AG09309 (cell line): Measurements from ENCODE around the gene ZNF212.

ENCODE experiments used
- DNase-seq: peaks from one replicate; pipeline ENCODE4 v3.0.0-alpha.2; 2010; ENCODE audit warnings: low read depth
- H3K4me3 ChIP-seq: 2 replicates; pipeline ENCODE4 v1.5.1; 2011; ENCODE audit warnings: mild to moderate bottlenecking, low read depth, low read length, moderate library complexity; ENCODE audit not compliant: control insufficient read depth
- TF ChIP-seq, protein P1 (sequence below): IDR thresholded peaks from 2 replicates; pipeline ENCODE4 v1.5.1; 2011; ENCODE audit warnings: mild to moderate bottlenecking, low read depth, low read length, inconsistent platforms; ENCODE audit not compliant: insufficient read depth, control insufficient read depth; ENCODE audit errors: missing control alignments

Gene ZNF212

GRCh38 chr7:149197675-149198074 is 41.8 kb upstream of the ZNF212 start:
- no peak overlapping the region for H3K4me3 ChIP-seq
- TF ChIP-seq, protein P1, sequence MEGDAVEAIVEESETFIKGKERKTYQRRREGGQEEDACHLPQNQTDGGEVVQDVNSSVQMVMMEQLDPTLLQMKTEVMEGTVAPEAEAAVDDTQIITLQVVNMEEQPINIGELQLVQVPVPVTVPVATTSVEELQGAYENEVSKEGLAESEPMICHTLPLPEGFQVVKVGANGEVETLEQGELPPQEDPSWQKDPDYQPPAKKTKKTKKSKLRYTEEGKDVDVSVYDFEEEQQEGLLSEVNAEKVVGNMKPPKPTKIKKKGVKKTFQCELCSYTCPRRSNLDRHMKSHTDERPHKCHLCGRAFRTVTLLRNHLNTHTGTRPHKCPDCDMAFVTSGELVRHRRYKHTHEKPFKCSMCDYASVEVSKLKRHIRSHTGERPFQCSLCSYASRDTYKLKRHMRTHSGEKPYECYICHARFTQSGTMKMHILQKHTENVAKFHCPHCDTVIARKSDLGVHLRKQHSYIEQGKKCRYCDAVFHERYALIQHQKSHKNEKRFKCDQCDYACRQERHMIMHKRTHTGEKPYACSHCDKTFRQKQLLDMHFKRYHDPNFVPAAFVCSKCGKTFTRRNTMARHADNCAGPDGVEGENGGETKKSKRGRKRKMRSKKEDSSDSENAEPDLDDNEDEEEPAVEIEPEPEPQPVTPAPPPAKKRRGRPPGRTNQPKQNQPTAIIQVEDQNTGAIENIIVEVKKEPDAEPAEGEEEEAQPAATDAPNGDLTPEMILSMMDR: no peak
- DNase-seq: no peak

DNA sequence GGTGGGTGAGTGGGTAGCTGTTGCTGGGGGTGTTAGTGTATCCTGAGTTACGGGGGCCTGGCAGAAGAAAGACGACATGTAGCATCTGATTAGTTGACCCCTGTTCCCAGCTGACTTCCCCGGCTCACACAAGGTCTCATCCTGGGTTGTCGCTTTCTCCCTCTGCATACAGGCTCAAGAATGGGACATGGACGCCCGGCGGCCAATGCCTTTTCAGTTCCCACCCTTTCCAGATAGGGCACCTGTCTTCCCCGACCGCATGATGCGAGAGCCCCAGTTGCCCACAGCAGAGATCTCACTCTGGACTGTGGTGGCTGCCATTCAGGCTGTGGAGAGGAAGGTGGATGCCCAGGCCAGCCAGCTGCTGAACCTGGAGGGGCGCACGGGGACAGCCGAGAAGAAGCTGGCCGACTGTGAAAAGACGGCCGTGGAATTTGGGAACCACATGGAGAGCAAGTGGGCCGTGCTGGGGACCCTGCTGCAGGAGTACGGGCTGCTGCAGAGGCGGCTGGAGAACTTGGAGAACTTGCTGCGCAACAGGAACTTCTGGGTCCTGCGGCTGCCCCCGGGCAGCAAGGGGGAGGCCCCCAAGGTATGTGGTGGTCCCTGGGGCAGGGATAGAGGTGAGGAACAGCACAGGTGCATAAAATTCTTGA is 41.2 kb upstream of the ZNF212 start:
- H3K4me3 ChIP-seq: no peak overlapping the region
- TF ChIP-seq, protein P1: no peak
- DNase-seq: no peak

DNA sequence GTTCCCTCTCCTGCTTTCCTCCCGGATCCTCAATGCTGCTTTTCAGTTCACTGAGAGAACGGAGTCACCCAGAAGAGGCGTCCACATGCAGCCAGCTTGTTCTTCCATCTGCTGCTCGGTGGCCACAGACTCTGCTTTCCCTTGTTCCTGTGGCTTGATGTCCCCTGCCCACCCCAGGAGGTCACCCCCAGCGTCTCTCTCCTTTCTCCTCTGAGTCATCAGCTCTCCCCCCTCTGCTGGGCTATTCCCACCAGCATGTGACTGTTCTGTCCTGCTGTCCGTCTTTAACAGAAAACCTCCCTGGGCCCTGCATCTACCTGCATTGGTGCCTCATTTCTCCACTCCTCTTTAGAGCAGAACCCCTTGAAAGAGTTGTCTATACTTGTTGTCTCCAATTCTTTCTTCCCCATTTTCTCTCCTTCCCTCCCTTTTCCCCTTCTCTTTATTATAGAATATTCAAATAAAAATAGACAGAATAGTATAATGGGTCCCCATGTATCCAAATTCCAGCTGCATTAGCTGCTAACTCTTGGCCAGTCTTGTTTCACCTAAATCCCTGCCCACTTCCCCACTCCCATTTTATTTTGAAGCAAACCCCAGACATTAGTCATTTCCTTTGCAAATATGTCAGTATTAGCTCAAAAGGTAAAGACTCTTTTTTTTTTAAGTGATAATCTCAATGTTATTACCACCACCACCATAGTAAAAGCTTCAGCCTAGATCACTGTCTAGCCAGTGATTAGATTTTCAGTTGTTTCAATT is 40.0 kb upstream of the ZNF212 start:
- TF ChIP-seq, protein P1: no peak
- H3K4me3 ChIP-seq: no peak overlapping the region
- no peak for DNase-seq

- H3K4me3 ChIP-seq: no peak overlapping the region
- no peak for DNase-seq
- TF ChIP-seq, protein P1: no peak
Measured at GRCh38 chr7:149202831-149203231, 36.6 kb upstream of the ZNF212 start.

GRCh38 chr7:149205690-149206381 is 33.6 kb upstream of the ZNF212 start:
- no peak for DNase-seq
- H3K4me3 ChIP-seq: no peak overlapping the region
- TF ChIP-seq, protein P1: no peak

DNA sequence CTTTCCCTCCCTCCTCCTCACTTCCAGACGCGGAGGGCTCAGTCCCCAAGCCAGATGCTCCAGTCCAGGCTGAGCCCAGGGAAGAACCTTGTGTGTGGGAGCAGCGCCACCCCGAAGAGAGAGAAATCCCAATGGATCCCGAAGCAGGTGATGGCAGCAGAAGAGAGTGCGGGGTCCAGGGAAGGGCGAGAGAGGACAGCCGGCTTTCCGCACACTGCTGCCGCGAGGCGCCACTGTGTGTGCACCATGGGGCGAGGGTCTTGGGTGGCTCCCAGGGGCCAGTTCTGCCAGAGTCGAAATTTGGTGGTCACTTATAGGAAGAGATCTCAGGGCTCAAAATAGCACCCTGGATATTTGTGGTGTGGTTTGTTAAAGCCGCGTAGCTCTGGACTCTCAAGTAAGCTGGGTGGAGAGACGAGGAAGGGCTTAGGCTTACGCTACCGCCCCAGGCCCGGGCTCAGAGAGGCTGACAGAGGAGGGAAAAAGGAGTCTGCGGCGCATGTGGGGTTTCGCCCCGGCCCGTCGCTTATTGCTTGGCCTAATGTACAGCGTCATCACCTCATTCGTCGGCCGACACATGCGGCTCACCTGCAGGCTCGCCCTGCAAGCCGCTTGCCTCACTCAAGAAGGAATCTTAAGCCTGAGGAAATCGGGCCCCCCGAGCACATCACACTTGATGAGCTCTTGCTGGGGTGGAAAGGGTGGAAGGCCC is 32.0 kb upstream of the ZNF212 start:
- no peak for DNase-seq
- TF ChIP-seq, protein P1: no peak
- H3K4me3 ChIP-seq: no peak overlapping the region
